Astrocyte (in vitro differentiated cells and primary cell): ENCODE results near the gene NECTIN3. TPM values are rescaled to one million over a fixed set of nuclear protein-coding genes. Genes with fewer than 3 reads are reported as not detected.

Experiments
- DNase-seq: peaks from one replicate; pipeline ENCODE4 v3.0.0-alpha.2; 2010; ENCODE audit warnings: low read depth
- FAIRE-seq: peaks from 2 replicates; lab custom pipeline; 2011; peaks lifted over from hg19 to GRCh38; lab: Jason Lieb, UNC
- H2AFZ ChIP-seq: 2 replicates; pipeline ENCODE4 v1.6.0; 2012; ENCODE audit warnings: low read depth, low read length, inconsistent platforms
- H3K27ac ChIP-seq: 2 replicates; pipeline ENCODE4 v1.5.1; 2011; ENCODE audit warnings: low read depth, low read length, inconsistent platforms
- H3K27me3 ChIP-seq: 2 replicates; pipeline ENCODE4 v1.6.0; 2011; ENCODE audit warnings: low read length, inconsistent platforms; ENCODE audit not compliant: insufficient read depth
- H3K36me3 ChIP-seq: 2 replicates; pipeline ENCODE4 v1.5.1; 2011; ENCODE audit warnings: low read length, inconsistent platforms; ENCODE audit not compliant: insufficient read depth
- H3K4me1 ChIP-seq: 2 replicates; pipeline ENCODE4 v1.5.1; 2011; ENCODE audit warnings: low read length, inconsistent platforms; ENCODE audit not compliant: insufficient read depth
- H3K4me2 ChIP-seq: 2 replicates; pipeline ENCODE4 v1.6.0; 2012; ENCODE audit warnings: low read length, inconsistent platforms
- H3K4me3 ChIP-seq: 2 replicates; pipeline ENCODE4 v1.5.1; 2011; ENCODE audit warnings: low read depth, mild to moderate bottlenecking, low read length, inconsistent platforms; ENCODE audit not compliant: insufficient read depth
- H3K79me2 ChIP-seq: 2 replicates; pipeline ENCODE4 v1.6.0; 2012; ENCODE audit warnings: mild to moderate bottlenecking, low read length, inconsistent platforms; ENCODE audit not compliant: insufficient read depth
- H3K9ac ChIP-seq: 2 replicates; pipeline ENCODE4 v1.6.0; 2012; ENCODE audit warnings: mild to moderate bottlenecking, low read length, inconsistent platforms
- H3K9me3 ChIP-seq: 2 replicates; pipeline ENCODE4 v1.5.1; 2012; ENCODE audit warnings: low read depth, mild to moderate bottlenecking, low read length, inconsistent platforms; ENCODE audit not compliant: insufficient read depth
- H4K20me1 ChIP-seq: 2 replicates; pipeline ENCODE4 v1.6.0; 2012; ENCODE audit warnings: low read length, inconsistent platforms; ENCODE audit not compliant: insufficient read depth
- H3K27ac Mint-ChIP-seq: one replicate; pipeline ENCODE4 v1.8.0; 2021; ENCODE audit warnings: mild to moderate bottlenecking, mixed read lengths; ENCODE audit not compliant: unreplicated experiment
- H3K27me3 Mint-ChIP-seq: one replicate; pipeline ENCODE4 v1.8.0; 2021; ENCODE audit warnings: low read depth, mixed read lengths; ENCODE audit not compliant: unreplicated experiment
- H3K36me3 Mint-ChIP-seq: one replicate; pipeline ENCODE4 v1.8.0; 2021; ENCODE audit warnings: low read depth, mixed read lengths; ENCODE audit not compliant: unreplicated experiment
- H3K4me1 Mint-ChIP-seq: one replicate; pipeline ENCODE4 v1.8.0; 2021; ENCODE audit warnings: low read depth, mixed read lengths; ENCODE audit not compliant: unreplicated experiment
- H3K4me3 Mint-ChIP-seq: one replicate; pipeline ENCODE4 v1.8.0; 2021; ENCODE audit warnings: mild to moderate bottlenecking, moderate library complexity, mixed read lengths; ENCODE audit not compliant: unreplicated experiment
- H3K9me3 Mint-ChIP-seq: one replicate; pipeline ENCODE4 v1.8.0; 2021; ENCODE audit warnings: mild to moderate bottlenecking, mixed read lengths; ENCODE audit not compliant: unreplicated experiment
- CTCF ChIP-seq: IDR thresholded peaks from 2 replicates; pipeline ENCODE4 v1.5.1; 2011; ENCODE audit warnings: low read depth, mild to moderate bottlenecking, inconsistent platforms, low read length, moderate library complexity; ENCODE audit not compliant: insufficient read depth
- EZH2 ChIP-seq: IDR thresholded peaks from 2 replicates; pipeline ENCODE4 v1.6.1; 2012; ENCODE audit warnings: mild to moderate bottlenecking, low read length, inconsistent platforms; ENCODE audit not compliant: insufficient read depth
- total RNA-seq: library from RNA; stranded (reverse); gene quantifications from 2 replicates; pipeline ENCODE4 v1.2.1, GENCODE V29; 2021

NECTIN3 gene
- total RNA-seq, 1 donor from 2014 or later, result 67.1 TPM

GRCh38 chr3:111112913-111113312 lies 41.3 kb downstream of the NECTIN3 start:
- H3K4me3 Mint-ChIP-seq, result no peak overlapping the region
- Histone ChIP-seq H3K27me3 (no peaks in the 10 kb centered on the region), H3K4me2 (no peak overlapping the region), H3K9ac (no peak overlapping the region), H4K20me1 (peaks cover 39% of the 10 kb centered on the region), H3K4me3 (no peak overlapping the region), H3K36me3 (no peaks in the 10 kb centered on the region), H3K27ac (no peak overlapping the region), H3K79me2 (peaks cover 78% of the 10 kb centered on the region), H3K4me1 (no peaks in the 10 kb centered on the region), H2AFZ (no peak overlapping the region), H3K9me3 (no peaks in the 10 kb centered on the region)
- no peaks in the 10 kb centered on the region for H3K27me3 Mint-ChIP-seq
- H3K9me3 Mint-ChIP-seq, result no peaks in the 10 kb centered on the region
- no peak for TF ChIP-seq CTCF
- TF ChIP-seq EZH2, result no peak
- DNase-seq (peak; percentile 18), FAIRE-seq (no peak)
- peaks cover 31% of the 10 kb centered on the region for H3K4me1 Mint-ChIP-seq
- peaks cover 2% of the 10 kb centered on the region for H3K36me3 Mint-ChIP-seq
- peak overlapping the region; percentile 43 for H3K27ac Mint-ChIP-seq

- Histone ChIP-seq H2AFZ (no peak overlapping the region), H3K9ac (no peak overlapping the region), H3K4me3 (no peak overlapping the region), H3K27ac (no peak overlapping the region), H3K4me1 (peaks cover 6% of the 10 kb centered on the region), H3K4me2 (no peak overlapping the region), H3K36me3 (peaks cover 7% of the 10 kb centered on the region), H4K20me1 (no peaks in the 10 kb centered on the region), H3K9me3 (no peaks in the 10 kb centered on the region), H3K27me3 (no peaks in the 10 kb centered on the region), H3K79me2 (no peaks in the 10 kb centered on the region)
- Mint-ChIP-seq H3K36me3 (no peaks in the 10 kb centered on the region), H3K27ac (peak overlapping the region; percentile 90), H3K9me3 (no peaks in the 10 kb centered on the region), H3K4me1 (peaks cover 8% of the 10 kb centered on the region), H3K27me3 (no peaks in the 10 kb centered on the region), H3K4me3 (no peak overlapping the region)
- DNase-seq (peak; percentile 16), FAIRE-seq (no peak)
- TF ChIP-seq EZH2 (no peak), CTCF (no peak)
These were observed 57.3 kb downstream of the NECTIN3 start for GRCh38 chr3:111128884-111129283.

- Histone ChIP-seq H3K79me2 (no peaks in the 10 kb centered on the region), H3K4me2 (no peak overlapping the region), H3K4me3 (no peak overlapping the region), H2AFZ (no peak overlapping the region), H3K27me3 (no peaks in the 10 kb centered on the region), H3K9me3 (no peaks in the 10 kb centered on the region), H3K9ac (no peak overlapping the region), H4K20me1 (no peaks in the 10 kb centered on the region), H3K36me3 (peaks cover 7% of the 10 kb centered on the region), H3K4me1 (peaks cover 6% of the 10 kb centered on the region), H3K27ac (no peak overlapping the region)
- no peak for FAIRE-seq
- Mint-ChIP-seq H3K4me3 (no peak overlapping the region), H3K36me3 (no peaks in the 10 kb centered on the region), H3K27ac (no peak overlapping the region), H3K9me3 (no peaks in the 10 kb centered on the region), H3K4me1 (peaks cover 8% of the 10 kb centered on the region), H3K27me3 (no peaks in the 10 kb centered on the region)
- no peak for DNase-seq
- TF ChIP-seq CTCF, result no peak
- TF ChIP-seq EZH2, result no peak
These were observed 59.2 kb downstream of the NECTIN3 start for GRCh38 chr3:111130827-111131226.
